ENCODE measurements around the gene HOXC12. TPM values are rescaled to one million over a fixed set of nuclear protein-coding genes. Genes with fewer than 3 reads are reported as not detected.

Gene HOXC12
- total RNA-seq, 2 experiments from 2014 or later: not detected

DNA sequence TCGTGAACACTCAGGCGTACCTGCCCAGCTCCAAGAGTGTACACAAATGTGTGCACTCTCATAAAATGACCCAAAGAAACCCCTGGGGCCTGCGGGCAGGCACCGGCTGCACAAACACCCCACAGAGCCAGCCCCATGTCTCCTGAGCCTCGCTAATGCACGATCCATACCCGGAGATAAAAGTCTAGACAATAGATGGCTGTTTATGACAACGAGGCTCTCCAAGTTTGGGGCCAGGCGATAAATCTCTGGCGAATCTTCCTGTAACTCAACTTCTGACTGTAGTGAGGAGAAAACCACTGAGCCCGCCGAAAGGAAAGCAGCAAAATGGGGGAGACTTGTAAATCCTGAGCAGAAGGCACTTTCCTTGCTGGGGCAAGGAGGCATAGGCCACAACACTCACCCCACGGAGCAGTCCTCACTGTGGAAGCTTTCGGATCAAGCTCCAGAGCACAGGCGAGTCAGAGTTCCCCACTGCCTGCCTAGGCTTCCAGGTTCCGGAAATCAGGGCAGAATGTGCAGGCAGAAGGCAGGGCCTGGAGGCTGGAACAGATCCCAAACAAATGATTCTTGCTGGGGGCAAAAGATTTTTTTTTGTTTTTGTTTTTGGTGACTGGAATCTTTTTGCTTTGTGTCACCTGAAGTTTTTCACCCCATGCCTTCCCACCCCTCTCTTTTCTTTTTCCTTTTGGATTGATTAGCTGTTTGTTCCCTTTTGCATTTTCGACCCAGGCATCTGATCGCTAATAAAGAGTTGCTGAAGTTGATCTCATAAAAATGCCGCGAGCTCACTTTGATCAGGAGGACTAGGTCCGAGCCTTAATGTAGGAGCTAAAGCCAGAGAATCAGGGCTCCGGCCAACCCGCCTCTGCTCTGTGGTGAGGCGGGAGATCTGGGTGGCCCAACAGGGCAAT, 13.8 kb downstream of the HOXC12 start:
- DNase-seq: no peak
- ChIA-PET CTCF (no interaction called here), POLR2A (interaction anchor here (0.6 kb wide), 1 partner anchor 260 kb away, joined by 4 read pairs; no protein-coding TSS in a partner anchor)
- no peak for ATAC-seq (ENCODE audit: poor library complexity)
- no peak overlapping the region for H3K27ac Mint-ChIP-seq
- H3K36me3 Mint-ChIP-seq (ENCODE audit: low read depth): peaks cover 5% of the 10 kb centered on the region
- peaks cover 46% of the 10 kb centered on the region for H3K4me1 Mint-ChIP-seq (ENCODE audit: low read depth)
- peaks cover 35% of the 10 kb centered on the region for H3K4me1 ChIP-seq (ENCODE audit: insufficient read depth, low read length)
- no peak overlapping the region for H3K4me3 ChIP-seq (ENCODE audit: low read length)
- no peak overlapping the region for H3K4me3 Mint-ChIP-seq
- peaks cover 100% of the 10 kb centered on the region for H3K27me3 Mint-ChIP-seq
- H3K9me3 Mint-ChIP-seq: no peaks in the 10 kb centered on the region
- H3K9me3 ChIP-seq (ENCODE audit: control insufficient read depth in 1 of 2, insufficient read depth in 1 of 2, low read length in 2 of 2): peaks cover 8 to 56% of the 10 kb centered on the region in 2 experiments
- H3K36me3 ChIP-seq (ENCODE audit: insufficient read depth, low read length): no peaks in the 10 kb centered on the region
- H3K27me3 ChIP-seq (ENCODE audit: control insufficient read depth in 1 of 2, insufficient read depth in 2 of 2, low read length in 2 of 2): peaks cover 100% of the 10 kb centered on the region in 2 experiments
- intact Hi-C loops (cut with DNase I, micrococcal nuclease): no loop called here
- TF ChIP-seq, protein P1, sequence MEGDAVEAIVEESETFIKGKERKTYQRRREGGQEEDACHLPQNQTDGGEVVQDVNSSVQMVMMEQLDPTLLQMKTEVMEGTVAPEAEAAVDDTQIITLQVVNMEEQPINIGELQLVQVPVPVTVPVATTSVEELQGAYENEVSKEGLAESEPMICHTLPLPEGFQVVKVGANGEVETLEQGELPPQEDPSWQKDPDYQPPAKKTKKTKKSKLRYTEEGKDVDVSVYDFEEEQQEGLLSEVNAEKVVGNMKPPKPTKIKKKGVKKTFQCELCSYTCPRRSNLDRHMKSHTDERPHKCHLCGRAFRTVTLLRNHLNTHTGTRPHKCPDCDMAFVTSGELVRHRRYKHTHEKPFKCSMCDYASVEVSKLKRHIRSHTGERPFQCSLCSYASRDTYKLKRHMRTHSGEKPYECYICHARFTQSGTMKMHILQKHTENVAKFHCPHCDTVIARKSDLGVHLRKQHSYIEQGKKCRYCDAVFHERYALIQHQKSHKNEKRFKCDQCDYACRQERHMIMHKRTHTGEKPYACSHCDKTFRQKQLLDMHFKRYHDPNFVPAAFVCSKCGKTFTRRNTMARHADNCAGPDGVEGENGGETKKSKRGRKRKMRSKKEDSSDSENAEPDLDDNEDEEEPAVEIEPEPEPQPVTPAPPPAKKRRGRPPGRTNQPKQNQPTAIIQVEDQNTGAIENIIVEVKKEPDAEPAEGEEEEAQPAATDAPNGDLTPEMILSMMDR (IDR thresholded peaks at IDR 0.05): no peak
- H3K27ac ChIP-seq (ENCODE audit: low read depth in 1 of 2, low read length in 2 of 2): no peak overlapping the region

DNA sequence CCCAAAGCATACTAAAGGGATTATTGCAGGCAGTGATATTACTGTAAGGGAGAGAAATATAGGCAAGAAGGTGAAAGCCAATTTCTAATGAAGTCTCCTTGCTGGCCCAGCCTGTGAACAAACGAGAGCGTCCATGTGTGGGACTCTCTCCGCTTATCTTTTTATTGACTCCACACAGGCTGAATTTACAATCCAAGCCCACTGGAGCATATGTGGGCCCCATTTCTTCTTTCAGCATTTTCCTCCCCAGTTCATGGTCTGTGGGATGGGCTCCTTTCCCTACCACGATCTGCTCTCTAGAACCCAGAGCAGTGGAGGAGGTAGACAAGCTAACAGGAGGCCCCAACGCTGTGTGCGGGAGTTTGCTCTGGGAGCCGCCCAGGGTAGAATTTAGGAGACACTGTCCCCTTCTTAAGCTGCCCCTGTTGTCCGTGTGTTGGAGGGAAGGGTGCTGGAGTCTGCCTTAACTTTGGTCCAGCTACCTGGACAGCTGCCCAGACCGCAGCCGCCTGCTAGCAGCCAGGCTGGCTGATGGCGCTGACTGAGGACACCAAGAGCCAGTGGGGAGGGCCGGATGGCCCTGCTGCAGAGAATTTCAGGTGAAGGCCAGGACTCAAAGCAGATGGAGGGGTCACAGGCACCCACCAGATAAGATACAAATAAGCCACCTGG, 15.0 kb downstream of the HOXC12 start:
- no peak overlapping the region for H3K27ac Mint-ChIP-seq
- H3K36me3 Mint-ChIP-seq (ENCODE audit: low read depth): peaks cover 5% of the 10 kb centered on the region
- CTCF ChIA-PET: no interaction called here
- POLR2A ChIA-PET: no interaction called here
- peaks cover 44% of the 10 kb centered on the region for H3K4me1 Mint-ChIP-seq (ENCODE audit: low read depth)
- no peaks in the 10 kb centered on the region for H3K9me3 Mint-ChIP-seq
- Histone ChIP-seq H3K27me3 (ENCODE audit: control insufficient read depth in 1 of 2, insufficient read depth in 2 of 2, low read length in 2 of 2) (peaks cover 88 to 100% of the 10 kb centered on the region in 2 experiments), H3K9me3 (ENCODE audit: control insufficient read depth in 1 of 2, insufficient read depth in 1 of 2, low read length in 2 of 2) (peaks cover 0 to 61% of the 10 kb centered on the region in 2 experiments), H3K36me3 (ENCODE audit: insufficient read depth, low read length) (no peaks in the 10 kb centered on the region), H3K4me1 (ENCODE audit: insufficient read depth, low read length) (peaks cover 43% of the 10 kb centered on the region), H3K4me3 (ENCODE audit: low read length) (no peak overlapping the region), H3K27ac (ENCODE audit: low read depth in 1 of 2, low read length in 2 of 2) (no peak overlapping the region)
- H3K27me3 Mint-ChIP-seq: peaks cover 98% of the 10 kb centered on the region
- no peak overlapping the region for H3K4me3 Mint-ChIP-seq
- intact Hi-C loops (cut with DNase I, micrococcal nuclease): no loop called here
- TF ChIP-seq, protein P1 (IDR thresholded peaks at IDR 0.05): no peak
- ATAC-seq (ENCODE audit: poor library complexity) (no peak), DNase-seq (no peak)

DNA sequence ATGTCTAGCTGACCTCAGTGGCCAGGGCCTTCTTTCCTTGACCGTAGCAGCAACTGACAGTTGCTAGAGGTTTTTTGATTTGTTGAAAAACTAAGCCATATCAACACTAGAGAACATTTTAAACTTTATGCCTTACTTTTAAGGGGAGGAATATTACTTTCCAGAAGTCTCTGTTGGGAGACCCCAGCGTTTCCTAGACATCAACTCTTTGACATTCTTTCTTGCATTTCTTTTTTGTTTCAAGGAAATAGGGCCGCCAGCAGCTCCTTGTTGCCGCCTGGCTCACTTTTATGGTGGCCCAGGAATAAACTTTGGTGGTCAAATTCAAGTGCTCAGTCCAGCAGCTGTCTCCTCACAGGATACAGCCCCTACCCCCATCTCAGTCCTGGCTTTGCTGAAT, 15.7 kb downstream of the HOXC12 start:
- H3K27ac Mint-ChIP-seq: no peak overlapping the region

More for the DNA sequence above, 15.7 kb downstream of the HOXC12 start:
- ChIA-PET POLR2A (no interaction called here), CTCF (no interaction called here)
- H3K4me3 Mint-ChIP-seq: no peak overlapping the region
- H3K36me3 Mint-ChIP-seq (ENCODE audit: low read depth): peaks cover 5% of the 10 kb centered on the region
- Histone ChIP-seq H3K27me3 (ENCODE audit: control insufficient read depth in 1 of 2, insufficient read depth in 2 of 2, low read length in 2 of 2) (peaks cover 86 to 100% of the 10 kb centered on the region in 2 experiments), H3K27ac (ENCODE audit: low read depth in 1 of 2, low read length in 2 of 2) (no peak overlapping the region), H3K36me3 (ENCODE audit: insufficient read depth, low read length) (no peaks in the 10 kb centered on the region), H3K4me1 (ENCODE audit: insufficient read depth, low read length) (peaks cover 44% of the 10 kb centered on the region), H3K9me3 (ENCODE audit: control insufficient read depth in 1 of 2, insufficient read depth in 1 of 2, low read length in 2 of 2) (peaks cover 0 to 63% of the 10 kb centered on the region in 2 experiments), H3K4me3 (ENCODE audit: low read length) (no peak overlapping the region)
- ATAC-seq (ENCODE audit: poor library complexity): no peak
- intact Hi-C loops (cut with DNase I, micrococcal nuclease): no loop called here
- TF ChIP-seq, protein P1 (IDR thresholded peaks at IDR 0.05): no peak
- H3K9me3 Mint-ChIP-seq: no peaks in the 10 kb centered on the region
- peaks cover 42% of the 10 kb centered on the region for H3K4me1 Mint-ChIP-seq (ENCODE audit: low read depth)
- DNase-seq: no peak
- H3K27me3 Mint-ChIP-seq: peaks cover 97% of the 10 kb centered on the region

Measured in CD4-positive, alpha-beta T cell (primary cell).